GM10266 (cell line): ENCODE results near the gene DTX3L.

ENCODE experiments used
- DNase-seq: peaks from one replicate; pipeline ENCODE4 v3.0.0; 2012; ENCODE audit errors: extremely low spot score
- CTCF ChIP-seq: IDR thresholded peaks from 2 replicates; pipeline ENCODE4 v1.5.1; 2012; ENCODE audit warnings: mild to moderate bottlenecking, low read depth; ENCODE audit not compliant: control insufficient read depth, insufficient read depth; ENCODE audit errors: missing control alignments

DTX3L gene

DNA sequence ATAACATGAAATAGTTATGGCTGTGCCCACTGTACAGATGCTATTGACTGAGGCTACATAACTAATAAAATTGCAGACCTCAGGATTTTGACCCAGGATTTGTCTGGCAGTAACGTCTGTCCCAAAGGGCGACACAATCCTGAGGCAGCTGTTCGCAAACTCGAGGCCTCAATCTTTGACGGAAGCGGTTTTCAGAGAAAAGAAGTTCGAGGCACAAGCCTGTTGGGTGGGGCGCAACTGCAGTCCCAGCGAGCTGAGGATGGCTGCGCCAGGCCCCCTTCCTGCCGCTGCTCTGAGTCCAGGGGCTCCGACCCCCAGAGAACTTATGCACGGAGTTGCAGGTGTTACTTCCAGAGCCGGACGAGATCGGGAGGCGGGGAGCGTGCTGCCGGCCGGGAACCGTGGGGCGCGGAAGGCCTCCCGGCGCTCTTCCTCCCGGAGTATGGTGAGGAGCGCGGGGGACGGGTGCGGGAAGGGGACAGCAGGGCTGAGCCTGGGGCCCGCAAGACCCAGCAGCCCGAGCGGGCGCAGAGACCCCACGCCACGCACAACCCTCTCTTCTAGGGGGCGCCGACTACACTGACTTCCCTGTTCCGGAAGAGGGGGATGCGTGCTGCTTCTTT lies 13.4 kb downstream of the DTX3L start, which contains the start of gene PARP15:
TSS of gene PARP15 (plus strand) at position 242 of the 623 bp plus-strand sequence. CDS start at position 260, 18 bp downstream.
- no peak for TF ChIP-seq CTCF
- no peak for DNase-seq

- TF ChIP-seq CTCF = no peak
Observed at GRCh38 chr3:122578069-122578740, 14.1 kb downstream of the DTX3L start.

DNA sequence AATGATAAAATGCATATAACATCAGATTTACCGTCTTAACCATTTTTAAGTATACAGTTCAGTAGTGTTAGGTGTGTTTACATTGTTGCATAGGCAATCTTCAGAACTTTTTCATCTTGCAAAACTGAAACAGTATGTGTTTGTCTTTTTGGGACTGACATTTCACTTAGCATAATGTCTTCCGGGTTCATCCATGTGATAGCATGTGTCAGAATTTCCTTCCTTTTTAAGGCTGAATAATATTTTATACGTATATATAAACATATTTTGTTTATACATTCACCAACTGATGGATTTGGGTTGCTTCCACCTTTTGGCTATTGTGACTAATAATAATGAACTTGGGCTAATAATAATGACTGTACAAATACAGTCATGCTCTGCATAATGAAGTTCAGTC lies 16.3 kb downstream of the DTX3L start:
- DNase-seq = no peak
- no peak for TF ChIP-seq CTCF

More at GRCh38 chr3:122578069-122578740, 14.1 kb downstream of the DTX3L start:
- DNase-seq = no peak

GRCh38 chr3:122581622-122582021 lies 17.5 kb downstream of the DTX3L start:
- no peak for TF ChIP-seq CTCF
- no peak for DNase-seq

DNA sequence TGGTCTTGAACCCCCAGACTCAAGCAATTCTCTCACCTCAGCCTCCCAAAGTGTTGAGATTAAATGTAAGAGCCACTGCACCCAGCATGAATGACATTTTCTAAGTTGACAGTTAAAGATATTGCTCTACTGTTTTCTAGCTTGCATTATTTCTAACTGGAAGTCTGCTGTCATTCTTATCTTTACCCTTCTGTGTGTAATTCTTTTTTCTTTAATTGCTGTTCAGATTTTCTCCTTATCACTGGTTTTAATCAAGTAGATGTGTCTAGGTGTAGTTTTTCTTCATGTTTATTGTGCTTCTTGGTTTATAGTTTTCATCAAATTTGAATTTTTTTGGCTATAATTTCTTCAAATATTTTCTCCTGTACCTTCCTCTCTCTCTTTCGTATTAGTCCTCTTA lies 18.3 kb downstream of the DTX3L start:
- DNase-seq = no peak
- TF ChIP-seq CTCF = no peak

DNA sequence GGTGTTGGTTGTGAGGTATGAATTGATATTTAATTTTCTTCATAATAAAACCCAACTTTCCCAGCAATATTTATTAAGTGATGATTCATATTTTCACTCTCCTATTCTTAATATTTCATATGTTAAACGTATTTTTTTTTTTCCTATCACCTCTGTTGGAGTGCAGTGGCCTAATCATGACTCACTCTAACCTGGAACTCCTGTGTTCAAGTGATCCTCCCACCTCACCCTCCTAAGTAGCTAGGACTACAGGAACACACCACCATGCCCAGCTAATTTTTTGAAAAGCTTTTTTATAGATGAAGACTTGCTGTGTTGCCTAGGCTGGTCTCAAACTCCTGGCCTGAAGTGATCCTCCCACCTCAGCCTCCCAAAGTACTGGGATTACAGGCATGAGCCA lies 22.0 kb downstream of the DTX3L start:
- TF ChIP-seq CTCF = no peak
- no peak for DNase-seq
